Skeletal muscle tissue (tissue), 4 donors: ENCODE results near the gene SEC61B. TPM values are rescaled to one million over a fixed set of nuclear protein-coding genes. Genes with fewer than 3 reads are reported as not detected.

Source experiments
- H3K27ac ChIP-seq: one replicate; pipeline ENCODE4 v1.7.0; 2013; ENCODE audit warnings: mild to moderate bottlenecking, low read depth, low read length, inconsistent platforms
- H3K27me3 ChIP-seq, 3 donors: one replicate each; pipeline ENCODE4 v1.7.0; 2013; ENCODE audit warnings: low read length in 3 of 3; ENCODE audit not compliant: control insufficient read depth in 3 of 3, insufficient read depth in 3 of 3
- H3K36me3 ChIP-seq, 3 donors: one replicate each; pipeline ENCODE4 v1.7.0; 2013; ENCODE audit warnings: low read length in 3 of 3; ENCODE audit not compliant: control insufficient read depth in 3 of 3, insufficient read depth in 3 of 3
- H3K4me1 ChIP-seq, 3 donors: one replicate each; pipeline ENCODE4 v1.7.0; 2013; ENCODE audit warnings: low read length in 3 of 3, mild to moderate bottlenecking in 3 of 3; ENCODE audit not compliant: control insufficient read depth in 3 of 3, insufficient read depth in 3 of 3
- H3K4me3 ChIP-seq, 3 donors: one replicate each; pipeline ENCODE4 v1.7.0; 2013; ENCODE audit warnings: low read length in 3 of 3
- H3K9ac ChIP-seq, 3 donors: one replicate each; pipeline ENCODE4 v1.7.0; 2013; ENCODE audit warnings: low read length in 3 of 3, mild to moderate bottlenecking in 3 of 3, moderate library complexity in 2 of 3, low read depth in 1 of 3
- H3K9me3 ChIP-seq, 3 donors: one replicate each; pipeline ENCODE4 v1.7.0; 2013; ENCODE audit warnings: low read length in 3 of 3; ENCODE audit not compliant: control insufficient read depth in 3 of 3
- total RNA-seq: library from RNA; depleted of rRNA; stranded (reverse); fragments of >200 nt; gene quantifications from one replicate; pipeline ENCODE4 v1.2.3, GENCODE V29; 2014
- donor health status: Osteomylitis.

The SEC61B gene
- 41.2 TPM for total RNA-seq

DNA sequence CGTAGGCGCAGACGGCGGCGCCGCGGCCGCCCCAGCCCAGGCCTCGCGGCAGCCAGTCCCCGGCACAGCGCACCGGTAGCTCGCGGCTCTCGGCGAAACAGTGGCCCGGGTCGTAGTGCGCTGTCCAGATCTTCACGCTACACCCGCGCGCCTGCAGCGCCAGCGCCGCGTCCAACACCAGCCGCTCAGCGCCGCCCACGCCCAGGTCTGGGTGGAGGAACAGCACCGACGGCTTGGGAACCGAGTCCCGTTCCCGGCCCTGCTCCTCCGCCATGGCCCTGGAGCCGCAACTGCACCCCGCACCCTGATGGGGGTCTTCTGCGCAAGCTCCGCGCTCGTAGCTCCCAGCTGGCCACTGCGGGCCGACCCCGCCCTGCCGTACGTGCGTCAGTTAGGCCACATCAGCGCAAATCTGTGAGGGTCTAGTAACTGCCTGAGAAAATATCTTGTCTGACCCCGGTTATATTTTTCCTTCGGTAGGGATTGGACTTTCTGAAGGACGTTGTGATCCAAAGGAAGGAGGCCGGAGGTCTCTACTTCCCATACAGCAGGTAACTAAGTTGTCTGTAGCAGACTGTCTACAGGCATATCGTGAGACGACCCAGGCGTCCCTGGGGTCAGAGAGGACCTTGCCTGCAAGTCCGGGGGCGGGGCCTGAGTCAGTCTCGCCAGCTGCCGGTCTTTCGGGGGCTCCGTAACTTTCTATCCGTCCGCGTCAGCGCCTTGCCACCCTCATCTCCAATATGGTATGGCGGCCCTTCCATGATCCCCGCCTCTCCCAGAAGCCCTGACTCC lies at the start of gene SEC61B, which contains the start of gene ALG2:
SEC61B (plus strand) TSS at position 662 of the 795 bp plus-strand sequence; CDS start at position 744, 82 bp downstream.
ALG2 (minus strand) TSS at position 322 of the 795 bp plus-strand sequence; CDS start at position 274, 48 bp downstream.
- Histone ChIP-seq H3K36me3 (peaks cover 7 to 21% (median 10%) of the 10 kb centered on the region in 3 donors), H3K9ac (peak within 1 kb of the TSS; percentile 97 to 100 (median 99)), H3K9me3 (no peaks in the 10 kb centered on the region), H3K27me3 (no peaks in the 10 kb centered on the region), H3K27ac (peak within 1 kb of the TSS; percentile 96), H3K4me1 (peaks cover 38 to 58% (median 51%) of the 10 kb centered on the region in 3 donors), H3K4me3 (peak within 1 kb of the TSS; percentile 93 to 97 (median 94))

DNA sequence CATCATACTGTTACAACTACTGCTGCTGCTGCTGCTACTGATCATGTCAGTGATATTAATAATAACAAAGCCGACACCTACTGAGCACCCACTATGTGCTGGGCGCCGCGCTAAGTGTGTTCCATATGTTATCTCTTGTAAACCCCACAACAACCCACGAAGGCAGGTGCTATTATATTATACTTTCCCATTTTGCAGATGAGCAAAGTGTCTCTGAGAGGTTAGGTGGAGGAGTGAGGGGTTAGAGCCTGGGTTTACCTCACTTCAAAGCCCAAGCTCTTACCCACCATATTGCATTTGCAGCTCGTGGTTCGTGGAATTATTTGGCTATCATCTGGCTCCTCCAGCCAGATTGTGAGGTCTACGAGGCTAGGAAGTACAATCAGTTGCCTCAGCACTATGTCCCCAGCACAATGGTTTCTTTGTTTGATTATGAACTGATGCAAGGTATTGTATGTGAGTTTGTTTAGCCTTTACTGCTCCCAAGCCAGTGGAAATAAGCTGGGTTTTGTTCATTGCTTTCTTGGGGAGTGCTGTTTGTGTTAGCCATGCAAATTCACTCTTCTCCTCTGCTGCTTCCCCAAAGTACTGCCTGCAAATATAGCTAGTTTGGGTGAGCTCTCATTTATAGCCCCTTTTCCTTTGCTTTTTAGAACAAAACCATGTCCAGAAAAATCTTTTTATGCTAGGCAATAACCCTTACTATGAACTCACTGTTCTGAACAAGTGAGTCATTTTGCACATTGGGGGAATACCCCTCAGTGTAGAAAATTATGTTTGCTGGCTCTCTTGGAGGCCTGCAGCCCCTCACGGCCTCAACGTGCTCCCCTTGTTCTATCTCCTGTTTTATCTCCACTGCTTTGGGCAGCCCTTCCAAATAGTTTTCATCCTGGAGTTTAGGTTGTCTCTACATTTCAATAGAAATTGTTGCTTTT lies 48.2 kb upstream of the SEC61B start:
- H3K36me3 ChIP-seq: no peaks in the 10 kb centered on the region
- no peak overlapping the region for H3K4me3 ChIP-seq
- peaks cover 0 to 9% (median 4%) of the 10 kb centered on the region in 3 donors for H3K27me3 ChIP-seq
- no peak overlapping the region for H3K9ac ChIP-seq
- no peak overlapping the region for H3K27ac ChIP-seq
- H3K4me1 ChIP-seq: no peaks in the 10 kb centered on the region
- H3K9me3 ChIP-seq: no peaks in the 10 kb centered on the region

DNA sequence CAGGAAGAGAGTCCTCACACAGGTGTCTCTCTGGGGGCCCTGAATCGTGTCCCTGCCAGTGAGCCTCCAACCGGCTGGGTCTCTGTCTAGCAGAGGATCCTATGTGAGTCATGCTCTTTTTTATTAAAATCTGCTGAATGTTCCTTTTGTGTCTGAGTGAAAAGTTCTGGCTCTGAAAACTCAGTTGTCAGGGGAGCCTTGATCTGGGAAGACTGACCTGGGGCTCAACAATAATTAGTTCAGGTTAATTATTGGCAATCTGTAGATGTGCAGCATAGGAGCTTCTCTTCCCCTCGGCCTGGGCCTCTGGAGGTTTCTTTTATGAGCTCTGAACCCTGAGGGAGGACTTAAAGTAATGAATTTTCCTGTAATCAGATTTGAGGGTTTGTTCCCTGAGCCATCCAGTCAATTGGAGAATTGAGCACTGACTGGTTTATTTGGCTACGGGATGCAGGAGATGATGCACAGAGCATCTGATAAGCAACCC lies 45.5 kb upstream of the SEC61B start:
- H3K27me3 ChIP-seq: no peaks in the 10 kb centered on the region
- no peak overlapping the region for H3K9ac ChIP-seq

DNA sequence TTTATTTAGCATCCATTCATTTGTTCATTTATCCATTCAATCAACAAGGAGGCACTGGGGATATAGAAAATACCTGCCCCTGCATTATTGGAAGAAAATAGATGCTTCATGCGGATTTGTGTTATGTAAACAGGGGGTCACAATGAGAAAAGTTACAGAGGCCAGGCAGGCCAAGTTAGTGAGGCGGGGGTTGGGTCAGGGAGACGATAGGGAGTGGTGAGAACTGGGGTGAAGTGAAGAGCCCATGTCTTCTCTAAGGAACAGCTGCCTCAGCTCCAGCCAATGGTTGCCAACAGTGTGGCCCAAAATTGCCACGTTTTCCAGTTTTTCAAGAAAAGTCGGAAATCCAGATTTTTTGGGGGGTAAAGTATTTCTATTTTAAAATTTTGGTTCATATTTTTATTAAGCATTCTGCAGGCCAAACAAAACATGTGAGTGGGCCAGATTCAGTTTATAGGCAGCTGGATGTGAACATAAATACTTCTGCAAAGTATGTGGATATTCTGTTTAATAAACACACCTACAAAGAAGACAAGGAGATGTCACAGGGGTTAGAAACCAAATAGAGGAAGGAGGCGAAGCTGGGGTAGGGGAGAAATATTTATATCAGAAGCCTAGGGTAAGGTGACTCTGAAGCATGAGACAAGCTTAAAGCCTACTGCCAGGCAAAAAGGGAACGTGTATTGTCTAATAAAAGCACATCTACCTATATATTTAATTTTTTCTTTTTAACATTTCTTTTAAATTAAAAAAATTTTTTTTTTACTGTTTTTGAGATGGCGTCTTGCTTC lies 44.3 kb upstream of the SEC61B start:
- Histone ChIP-seq H3K9me3 (no peaks in the 10 kb centered on the region), H3K4me1 (no peaks in the 10 kb centered on the region), H3K27me3 (no peaks in the 10 kb centered on the region), H3K36me3 (no peaks in the 10 kb centered on the region), H3K9ac (no peak overlapping the region), H3K4me3 (no peak overlapping the region), H3K27ac (no peak overlapping the region)

More for the DNA sequence above, 45.5 kb upstream of the SEC61B start:
- Histone ChIP-seq H3K27ac (no peak overlapping the region), H3K36me3 (no peaks in the 10 kb centered on the region), H3K4me3 (no peak overlapping the region), H3K9me3 (no peaks in the 10 kb centered on the region), H3K4me1 (no peaks in the 10 kb centered on the region)

DNA sequence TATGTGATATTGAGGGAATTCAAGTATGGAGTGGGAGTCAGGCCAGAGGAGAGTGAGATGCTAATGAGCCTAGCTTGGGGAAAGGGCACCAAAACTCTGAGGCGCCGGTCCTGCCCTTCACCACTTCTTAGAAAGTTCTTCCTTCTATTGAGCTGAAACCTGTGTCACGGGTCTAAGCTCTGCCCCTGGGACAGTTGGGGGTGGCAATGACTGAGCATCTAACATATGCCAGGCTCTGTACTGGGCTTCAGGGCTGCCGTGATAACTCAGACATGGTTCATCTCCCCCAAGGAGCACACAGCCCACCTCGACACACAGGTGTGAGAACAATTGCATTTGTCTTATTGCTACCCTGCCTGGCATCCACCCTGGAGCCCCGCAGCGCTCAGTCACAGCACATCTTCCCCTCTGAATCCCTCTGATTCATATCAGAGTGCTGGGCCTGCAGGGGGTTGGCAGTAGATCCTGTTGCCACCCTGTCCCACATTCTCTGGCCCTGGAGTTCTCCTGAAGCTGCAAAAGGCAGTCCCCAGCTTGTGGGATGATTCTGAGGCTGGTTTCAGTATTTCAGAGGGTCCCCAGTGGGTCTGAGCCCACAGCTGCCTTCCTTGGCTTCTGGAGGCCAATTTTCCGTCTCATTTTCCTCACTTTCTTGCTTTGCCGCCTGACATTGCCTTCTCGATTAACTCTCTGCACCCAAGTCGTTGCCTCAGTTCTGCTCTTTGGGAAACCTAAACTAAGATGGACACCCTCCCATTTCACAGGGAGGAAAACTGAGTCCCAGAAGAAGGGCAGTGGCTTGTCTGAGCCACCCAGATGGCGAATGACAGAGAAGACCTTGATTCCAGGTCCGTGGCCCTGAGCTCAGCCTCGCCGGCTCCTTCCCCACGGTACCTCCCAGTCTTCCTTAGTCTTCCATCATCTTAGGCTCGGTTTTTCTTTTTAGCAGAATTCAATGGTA lies 42.9 kb upstream of the SEC61B start:
- no peaks in the 10 kb centered on the region for H3K36me3 ChIP-seq
- H3K27me3 ChIP-seq: no peaks in the 10 kb centered on the region
- H3K9ac ChIP-seq: no peak overlapping the region
- H3K27ac ChIP-seq: no peak overlapping the region
- H3K9me3 ChIP-seq: no peaks in the 10 kb centered on the region
- no peak overlapping the region for H3K4me3 ChIP-seq
- no peaks in the 10 kb centered on the region for H3K4me1 ChIP-seq

DNA sequence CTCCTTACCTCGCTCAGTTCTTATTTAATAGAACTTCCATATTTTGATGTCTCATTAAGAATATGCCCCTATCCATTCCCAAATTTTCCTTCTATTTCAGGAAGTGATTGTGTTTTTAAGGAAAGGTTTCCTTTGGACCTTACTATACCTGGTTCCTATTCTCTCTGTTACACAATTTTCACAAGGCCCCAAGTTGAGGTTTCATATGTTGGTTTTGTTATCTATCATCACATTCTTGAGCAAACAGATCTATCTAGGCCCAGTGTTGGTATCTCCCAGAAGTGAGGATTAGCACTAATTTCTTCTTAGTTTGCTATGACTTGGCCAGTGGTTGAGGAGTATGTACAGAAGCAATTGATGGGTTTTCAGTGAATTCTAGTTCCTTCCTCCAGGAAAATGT lies 41.9 kb upstream of the SEC61B start:
- Histone ChIP-seq H3K4me3 (no peak overlapping the region), H3K27ac (no peak overlapping the region), H3K9ac (no peak overlapping the region), H3K27me3 (no peaks in the 10 kb centered on the region), H3K9me3 (no peaks in the 10 kb centered on the region), H3K36me3 (no peaks in the 10 kb centered on the region), H3K4me1 (peaks cover 7 to 8% (median 8%) of the 10 kb centered on the region in 3 donors)

DNA sequence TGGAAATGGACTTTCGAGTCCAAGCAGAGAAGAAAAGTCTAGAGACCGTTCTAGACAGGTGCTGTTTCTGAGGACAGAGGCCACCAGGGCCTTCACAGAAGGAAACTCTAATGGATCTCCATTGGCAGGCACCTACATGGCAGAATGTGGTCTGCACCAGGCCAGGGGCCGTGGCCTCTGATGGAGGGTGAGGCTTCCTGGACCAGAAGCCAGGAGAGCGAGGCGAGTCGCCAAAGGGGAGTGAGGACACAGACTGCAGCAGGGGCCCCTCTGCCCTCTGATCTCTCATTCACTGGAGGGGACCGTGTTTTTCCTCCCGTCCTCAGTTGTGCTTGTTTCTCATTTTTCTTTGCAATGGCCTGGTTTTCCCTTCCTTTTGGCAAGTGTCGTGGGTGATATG lies 41.4 kb upstream of the SEC61B start:
- Histone ChIP-seq H3K4me3 (no peak overlapping the region), H3K9me3 (no peaks in the 10 kb centered on the region), H3K27me3 (no peaks in the 10 kb centered on the region), H3K4me1 (peaks cover 7 to 9% (median 8%) of the 10 kb centered on the region in 3 donors), H3K27ac (no peak overlapping the region), H3K36me3 (no peaks in the 10 kb centered on the region), H3K9ac (peak overlapping the region in 1 of 3 donors; percentile 30)

DNA sequence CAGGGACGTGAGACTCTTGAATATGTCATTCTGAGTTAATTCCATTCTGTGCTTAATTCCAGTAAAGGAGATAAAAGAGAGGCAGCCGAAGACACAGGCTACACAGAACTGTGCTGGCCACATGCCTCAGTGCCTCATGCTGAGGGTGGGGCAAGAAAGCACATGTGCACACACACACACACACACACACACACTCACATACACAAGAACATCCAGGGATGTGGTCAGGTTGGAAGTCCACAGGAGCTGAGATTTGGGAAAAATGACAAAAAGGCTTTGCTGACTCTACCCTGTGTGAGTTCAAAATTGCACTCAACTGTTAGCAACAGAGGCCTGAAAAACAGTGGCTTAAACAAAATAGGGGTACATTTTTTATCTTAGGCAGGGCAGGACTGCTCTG lies 40.9 kb upstream of the SEC61B start:
- no peak overlapping the region for H3K27ac ChIP-seq
- peaks cover 7 to 9% (median 8%) of the 10 kb centered on the region in 3 donors for H3K4me1 ChIP-seq
- no peaks in the 10 kb centered on the region for H3K27me3 ChIP-seq
- H3K9ac ChIP-seq: no peak overlapping the region
- H3K9me3 ChIP-seq: no peaks in the 10 kb centered on the region
- H3K4me3 ChIP-seq: no peak overlapping the region
- H3K36me3 ChIP-seq: no peaks in the 10 kb centered on the region
